Astrocyte of the cerebellum (primary cell): Measurements from ENCODE around the gene CRTC3.

Experiments used
- DNase-seq: peaks from one replicate; pipeline ENCODE4 v3.0.0-alpha.2; 2011; ENCODE audit warnings: low read depth
- H3K4me3 ChIP-seq: 2 replicates; pipeline ENCODE4 v1.5.1; 2011; ENCODE audit warnings: mild to moderate bottlenecking, low read depth, low read length, moderate library complexity
- CTCF ChIP-seq: IDR thresholded peaks from 2 replicates; pipeline ENCODE4 v1.5.1; 2012; ENCODE audit warnings: low read length, low read depth, moderate library complexity, mild to moderate bottlenecking; ENCODE audit errors: missing control alignments
- in situ Hi-C: cut with HindIII; loops from 2 replicates; pipeline ENCODE4 v1.10.0; 2017; ENCODE audit warnings: low sequenced_read_pairs

CRTC3 gene

DNA sequence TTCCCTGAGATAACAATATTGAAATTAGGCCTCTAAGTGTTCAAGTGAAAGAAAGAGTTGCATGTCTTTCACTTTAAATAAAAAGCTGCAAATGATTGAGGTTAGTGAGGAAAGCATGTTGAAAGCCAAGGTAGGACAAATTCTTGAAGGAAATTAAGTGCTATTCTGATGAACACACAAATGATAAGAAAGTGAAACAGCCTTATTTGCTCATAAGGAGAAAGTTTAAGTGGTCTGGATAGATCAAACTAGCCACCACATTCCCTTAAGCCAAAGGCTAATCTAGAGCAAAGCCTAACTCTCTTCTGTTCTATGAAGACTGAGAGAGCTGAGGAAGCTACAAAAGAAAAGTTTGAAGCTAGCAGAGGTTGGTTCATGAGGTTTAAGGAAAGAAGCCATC, 36.1 kb downstream of the CRTC3 start:
- in situ Hi-C loops: no loop called here
- DNase-seq: no peak
- TF ChIP-seq CTCF: no peak
- no peak overlapping the region for H3K4me3 ChIP-seq

DNA sequence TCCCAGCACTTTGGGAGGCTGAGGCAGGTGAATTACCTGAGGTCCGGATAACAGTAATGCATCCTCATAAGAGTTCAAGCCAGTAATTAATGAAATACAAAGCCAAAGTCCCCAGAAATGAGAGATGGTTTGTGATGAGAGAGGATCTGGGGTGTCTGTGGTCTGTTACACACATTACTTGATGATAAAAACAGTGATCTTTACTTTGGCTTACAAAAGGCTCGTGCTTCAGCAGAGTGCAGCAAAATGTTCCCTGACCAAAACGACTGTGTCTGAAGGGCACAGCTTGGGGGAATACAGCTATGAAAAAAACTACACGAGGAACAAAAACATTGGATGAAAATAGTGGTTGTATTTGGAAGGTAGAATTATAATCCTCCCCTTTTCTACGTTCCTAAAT, 40.9 kb downstream of the CRTC3 start:
- no peak for DNase-seq
- TF ChIP-seq CTCF: no peak
- no peak overlapping the region for H3K4me3 ChIP-seq
- in situ Hi-C loops: no loop called here

- TF ChIP-seq CTCF: no peak
- in situ Hi-C loops: no loop called here
- no peak overlapping the region for H3K4me3 ChIP-seq
- no peak for DNase-seq
These were observed 41.4 kb downstream of the CRTC3 start for GRCh38 chr15:90571063-90571541.

- DNase-seq: no peak
- TF ChIP-seq CTCF: no peak
- H3K4me3 ChIP-seq: no peak overlapping the region
- in situ Hi-C loops: no loop called here
These were observed 43.2 kb downstream of the CRTC3 start for GRCh38 chr15:90572893-90573292.

DNA sequence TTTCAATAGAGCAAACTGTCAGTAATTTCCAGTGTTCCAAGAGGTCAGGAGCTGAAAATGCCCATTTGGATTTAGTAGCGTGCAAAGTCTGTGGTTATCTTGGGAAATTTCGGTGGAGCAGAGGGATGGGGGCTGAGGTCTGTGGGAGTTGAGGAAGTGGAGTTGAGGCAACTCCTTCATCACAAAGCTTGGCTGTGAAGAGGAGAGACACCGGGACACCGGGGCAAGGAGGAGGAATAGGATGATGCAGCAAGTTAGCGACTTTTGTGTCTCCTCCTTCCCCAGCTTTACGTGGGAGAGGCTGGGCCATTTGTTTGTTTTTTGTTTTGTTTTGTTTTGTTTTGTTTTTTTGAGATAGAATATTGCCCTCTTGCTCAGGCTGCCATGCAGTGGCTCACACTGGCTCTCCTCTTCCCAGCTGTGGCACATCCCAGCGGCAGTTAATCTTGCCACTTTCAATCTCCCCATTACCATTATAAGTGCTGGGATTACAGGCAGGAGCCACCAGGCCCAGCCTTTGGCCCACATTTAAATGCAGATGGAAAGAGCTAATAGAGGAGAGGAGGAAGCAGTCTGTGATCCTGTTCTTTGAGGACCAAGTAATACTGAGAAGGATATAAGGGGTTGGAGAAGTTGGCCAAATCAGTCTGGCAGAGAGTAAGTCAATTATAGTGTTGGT, 47.1 kb downstream of the CRTC3 start:
- no peak for TF ChIP-seq CTCF
- in situ Hi-C loops: no loop called here
- no peak overlapping the region for H3K4me3 ChIP-seq
- DNase-seq: no peak

GRCh38 chr15:90579213-90579612, 49.5 kb downstream of the CRTC3 start:
- in situ Hi-C loops: no loop called here
- H3K4me3 ChIP-seq: no peak overlapping the region
- TF ChIP-seq CTCF: no peak
- DNase-seq: no peak
